GM18502 (cell line): ENCODE measurements around the gene FAM83C.
"Not testable (repeated sequence)": the region's sequence is repeated elsewhere in the genome, so short reads cannot be mapped to it uniquely, and the experiment has no call there.

Experiments used
- ATAC-seq: cut with Tn5 transposase; IDR thresholded peaks from one replicate; pipeline ENCODE4 v1.9.1; 2021; ENCODE audit warnings: mild to moderate bottlenecking; ENCODE audit not compliant: unreplicated experiment, poor library complexity

The FAM83C gene

DNA sequence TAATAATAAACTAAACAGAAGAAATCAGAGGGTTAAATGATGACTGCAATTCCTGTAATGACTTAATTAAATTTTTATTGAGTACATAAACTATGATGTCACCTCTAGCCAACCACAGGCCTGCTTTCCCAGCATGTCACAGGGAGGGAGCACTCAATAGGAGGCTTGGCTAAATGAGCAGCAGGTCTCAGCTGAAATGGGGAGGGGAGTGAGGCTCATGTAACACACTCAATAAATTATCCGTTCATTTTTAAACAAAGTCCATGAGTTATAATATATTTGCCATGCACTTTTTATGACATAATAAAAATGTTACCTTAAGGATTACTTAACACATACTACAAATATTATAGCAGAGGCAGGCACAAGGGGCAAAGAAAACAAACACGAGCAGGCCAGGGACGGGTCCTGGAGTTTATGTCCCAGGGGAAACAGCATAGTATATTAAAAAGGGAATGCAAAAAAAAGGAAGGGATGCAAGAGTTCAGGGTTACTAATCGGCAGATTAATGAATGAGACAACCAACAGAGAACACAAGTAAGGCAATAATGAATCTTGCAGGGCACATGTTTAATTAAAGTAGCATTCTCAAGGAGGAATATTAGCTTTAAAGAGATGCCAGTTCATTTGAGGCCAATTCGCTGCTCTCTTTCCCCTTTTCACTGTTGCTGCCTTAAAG is 27.1 kb upstream of the FAM83C start:
- ATAC-seq, result no peak

- ATAC-seq, result no peak
These were observed 26.4 kb upstream of the FAM83C start for GRCh38 chr20:35318502-35319157.

DNA sequence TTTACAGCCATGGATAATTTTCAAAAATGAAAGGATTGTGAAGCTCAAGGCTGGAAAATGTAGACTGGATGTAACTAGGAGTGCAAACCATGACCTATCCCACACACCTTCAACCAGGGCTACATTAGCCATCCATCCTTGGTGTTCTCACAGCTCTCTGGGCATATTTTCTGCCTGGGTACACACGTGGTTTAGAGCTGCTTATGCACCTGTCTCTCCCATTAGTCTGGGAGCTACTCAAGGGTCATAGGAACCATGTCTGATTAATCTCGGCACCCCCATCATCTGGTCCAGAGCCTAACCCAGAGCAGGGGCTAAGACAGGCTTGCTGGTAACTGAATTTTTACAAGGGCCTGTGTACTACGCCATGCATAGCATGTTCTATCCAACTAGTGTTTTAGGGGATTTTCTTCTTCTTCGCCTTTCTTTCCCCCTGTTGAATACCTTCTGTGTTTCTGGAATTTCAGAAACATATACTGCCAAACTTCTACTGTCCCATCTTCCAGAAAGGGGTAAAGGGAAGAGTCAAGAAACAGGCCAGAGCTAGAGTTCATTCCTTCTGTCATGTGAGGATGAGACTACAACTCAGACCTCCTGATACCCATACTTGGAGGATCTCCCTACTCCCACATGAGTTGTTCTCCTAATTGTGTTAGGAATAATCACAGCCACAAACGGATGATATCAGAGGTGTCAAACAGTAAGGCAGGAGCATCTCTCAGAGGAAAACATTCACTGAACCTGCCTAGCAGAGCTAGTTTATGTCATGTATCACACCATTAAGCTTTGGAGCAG is 25.4 kb upstream of the FAM83C start:
- no peak for ATAC-seq

GRCh38 chr20:35316086-35316485 is 23.9 kb upstream of the FAM83C start:
- no peak for ATAC-seq

GRCh38 chr20:35315632-35316020 is 23.4 kb upstream of the FAM83C start:
- not testable (repeated sequence) for ATAC-seq

DNA sequence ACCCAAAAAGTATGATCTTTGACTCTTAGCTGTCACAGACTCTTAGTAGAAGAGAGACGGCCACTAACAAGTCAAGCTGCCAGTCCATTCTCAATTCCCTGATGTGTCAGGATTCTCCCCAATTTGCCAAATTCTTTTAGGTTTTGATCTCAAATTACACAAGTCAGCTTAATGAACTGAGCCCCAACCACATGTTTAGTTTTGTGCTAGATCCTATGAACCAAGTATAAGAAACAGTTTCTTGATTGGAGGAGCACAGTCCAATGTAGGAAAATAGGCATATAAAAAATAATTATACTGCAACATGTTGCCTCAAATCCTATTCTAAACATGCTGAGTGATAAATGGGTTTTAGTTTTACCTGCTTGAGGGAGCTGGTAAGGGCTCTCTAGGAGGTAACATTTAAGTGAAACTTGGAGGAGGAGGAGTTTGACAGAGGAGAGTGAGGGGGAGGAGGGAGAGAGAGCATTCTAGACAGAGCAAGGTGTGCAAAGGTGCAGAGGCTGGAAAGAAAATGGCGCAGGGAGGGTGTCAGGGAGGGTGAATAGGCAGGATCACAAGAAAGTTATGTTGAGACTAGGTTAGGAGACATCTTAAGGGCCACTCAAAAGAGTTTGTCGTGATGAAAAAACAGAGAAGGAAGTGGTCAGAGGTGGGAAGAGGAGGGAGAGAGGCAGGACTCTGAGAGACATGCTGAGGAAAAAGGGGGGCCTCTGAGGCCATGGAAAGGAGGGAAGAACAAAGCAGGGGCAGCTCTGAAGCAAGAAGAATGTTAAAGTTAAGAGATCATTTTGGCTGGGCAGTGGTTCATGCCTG is 22.8 kb upstream of the FAM83C start:
- no peak for ATAC-seq

DNA sequence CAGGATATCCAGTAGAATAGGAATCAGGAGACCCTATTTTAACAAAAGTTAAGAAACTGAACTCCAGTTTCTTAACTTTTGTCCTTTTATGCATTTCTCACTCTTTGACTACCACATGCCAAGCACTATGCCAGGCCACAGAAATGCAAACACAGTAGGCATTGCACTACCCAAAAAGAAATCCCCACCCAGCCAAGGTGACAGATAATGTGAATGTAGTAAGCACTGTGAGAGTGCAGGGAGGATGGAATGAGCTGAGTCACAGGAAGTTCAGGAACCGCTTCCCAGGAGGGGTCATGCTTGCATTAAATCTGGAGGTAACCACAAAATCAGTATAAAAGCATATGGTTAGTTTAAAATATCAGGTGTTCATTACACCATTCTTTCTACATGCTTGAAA is 20.1 kb upstream of the FAM83C start:
- ATAC-seq, result no peak

- ATAC-seq, result no peak
These were observed 19.6 kb upstream of the FAM83C start for GRCh38 chr20:35311822-35312221.

- no peak for ATAC-seq
These were observed 19.2 kb upstream of the FAM83C start for GRCh38 chr20:35311409-35311808.

DNA sequence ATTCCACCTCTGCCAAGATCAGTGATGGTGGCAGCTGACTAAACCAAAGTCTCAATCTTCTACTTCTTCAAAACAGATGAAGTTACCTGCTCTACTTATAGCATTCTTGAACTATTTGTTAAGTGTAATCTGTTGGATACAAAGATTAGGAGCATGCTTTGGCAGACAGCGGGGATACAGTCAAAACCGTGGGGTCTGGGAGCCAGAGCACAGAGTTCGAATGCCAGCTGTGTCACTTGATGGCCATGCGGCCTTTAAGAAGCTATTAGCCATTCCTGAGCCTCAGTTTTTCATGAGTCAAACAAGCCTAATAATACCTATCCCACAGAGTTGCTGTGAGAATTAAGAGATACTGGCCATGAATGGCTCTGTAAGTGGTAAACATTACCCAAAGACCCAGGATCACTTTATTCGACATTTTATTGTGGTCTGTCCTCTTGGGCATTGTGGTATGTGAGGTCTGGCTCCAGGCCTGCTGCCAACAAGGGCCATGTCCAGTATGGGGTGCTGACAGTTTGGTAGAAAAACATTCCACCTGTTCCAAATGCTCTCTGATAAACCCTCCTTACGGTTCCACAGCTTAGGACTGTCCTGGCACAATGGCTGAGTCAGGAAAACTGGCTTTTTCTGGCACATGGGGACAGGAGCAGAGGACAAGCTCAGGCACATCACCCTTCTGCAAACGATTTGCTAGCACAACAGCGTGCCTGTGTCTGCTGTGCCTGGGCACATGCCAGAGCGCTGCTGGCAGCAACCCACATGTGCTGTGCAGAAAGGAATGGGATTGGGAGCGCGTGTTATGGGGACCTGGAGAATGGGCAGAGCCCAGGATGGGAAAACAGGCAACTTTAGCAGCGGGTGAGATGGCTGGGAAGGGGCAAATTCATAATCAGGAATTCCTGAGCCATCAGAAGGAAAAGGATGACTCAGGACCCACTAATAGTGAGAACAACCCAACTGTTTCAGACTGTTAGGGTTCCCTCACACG is 15.7 kb upstream of the FAM83C start:
- no peak for ATAC-seq

- ATAC-seq, result no peak
These were observed 14.8 kb upstream of the FAM83C start for GRCh38 chr20:35306931-35307517.

DNA sequence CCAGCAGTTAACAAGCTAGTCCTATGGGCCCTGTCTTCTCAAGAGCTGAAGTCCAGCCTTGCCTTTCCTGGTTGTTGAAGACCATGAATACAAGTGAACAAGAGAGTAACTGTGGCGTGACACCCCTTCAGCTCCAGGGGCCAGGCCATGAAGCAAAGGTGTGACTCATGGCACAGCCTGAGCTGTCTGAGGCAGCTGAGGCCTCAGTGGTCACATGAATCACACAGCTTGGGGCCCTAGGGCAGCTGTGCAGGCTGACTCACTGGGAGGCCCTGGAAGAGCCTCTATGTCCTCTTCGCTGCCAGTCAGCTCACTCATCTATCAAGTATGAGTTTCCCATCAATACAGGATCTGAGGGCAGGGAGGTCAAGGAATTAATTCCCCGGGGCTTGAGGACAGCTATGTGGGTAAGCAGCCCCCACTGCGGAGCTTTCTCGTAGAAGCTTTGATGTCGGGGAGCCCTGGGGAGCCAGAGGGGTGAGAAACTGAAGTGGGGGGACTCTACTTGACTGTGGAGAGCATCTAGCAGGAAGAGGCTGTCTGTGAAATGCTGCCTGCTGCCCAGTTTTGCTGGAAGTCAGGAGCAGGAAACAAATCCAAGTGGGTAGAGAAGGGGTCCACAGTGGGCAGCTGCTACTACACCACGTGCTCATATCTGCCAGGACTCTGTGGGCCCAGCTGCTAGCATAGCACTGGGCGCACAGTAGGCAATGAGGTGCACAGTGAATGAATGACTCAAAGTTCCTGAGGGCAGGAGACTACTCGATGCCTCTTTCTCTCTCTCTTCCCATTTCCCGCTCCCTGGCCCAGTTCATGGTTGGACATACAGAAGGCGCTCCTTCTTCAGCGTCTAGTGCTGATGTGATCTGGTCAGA is 13.7 kb upstream of the FAM83C start:
- ATAC-seq, result no peak

- ATAC-seq, result no peak
These were observed 12.7 kb upstream of the FAM83C start for GRCh38 chr20:35304956-35305355.

DNA sequence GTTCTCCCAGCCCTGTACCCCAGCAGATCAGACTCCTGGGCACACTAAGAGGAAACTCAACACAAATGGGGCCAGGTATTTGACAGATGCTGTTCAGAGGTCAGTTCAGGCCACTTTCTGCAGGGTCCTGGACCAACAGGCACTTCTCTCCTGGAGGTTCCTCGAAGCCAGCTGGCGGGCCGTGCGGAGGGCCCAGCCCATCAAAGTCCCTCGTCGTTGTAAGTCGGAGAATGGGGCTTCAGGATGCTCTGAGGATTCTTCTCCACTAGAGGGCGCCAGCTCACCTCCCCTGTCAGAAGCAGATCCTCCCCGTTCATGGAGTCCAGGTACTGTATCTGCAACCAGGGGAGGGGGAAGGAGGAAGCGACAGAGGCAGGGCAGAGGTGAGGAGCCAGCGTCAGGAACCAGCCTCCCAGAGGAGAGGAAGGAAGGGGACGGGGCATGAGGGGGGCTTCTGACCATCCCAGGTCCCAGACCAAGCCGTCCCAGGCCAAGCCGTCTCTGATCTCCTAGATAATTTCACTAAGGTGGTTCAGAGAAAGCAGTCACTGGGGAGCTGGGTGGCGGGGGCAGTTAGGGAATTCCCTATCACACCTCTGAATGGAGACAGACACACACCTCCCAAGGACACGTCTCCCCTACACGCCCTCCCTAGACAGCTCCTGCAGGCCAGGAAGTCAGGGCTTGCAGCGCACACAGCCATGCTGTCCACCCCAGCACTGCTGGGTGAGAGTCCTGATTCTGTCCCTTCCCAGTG is 11.7 kb upstream of the FAM83C start:
- ATAC-seq, result peak; percentile 68

GRCh38 chr20:35303382-35303734 is 11.1 kb upstream of the FAM83C start:
- no peak for ATAC-seq

GRCh38 chr20:35302421-35303335 is 10.5 kb upstream of the FAM83C start:
- no peak for ATAC-seq
